Left forelimb (tissue), 1 donor: ENCODE data around the gene STX8.

Experiments used
- DNase-seq: peaks from one replicate; pipeline ENCODE4 v3.0.0-alpha.2; 2018; ENCODE audit warnings: low spot score

Gene STX8

DNA sequence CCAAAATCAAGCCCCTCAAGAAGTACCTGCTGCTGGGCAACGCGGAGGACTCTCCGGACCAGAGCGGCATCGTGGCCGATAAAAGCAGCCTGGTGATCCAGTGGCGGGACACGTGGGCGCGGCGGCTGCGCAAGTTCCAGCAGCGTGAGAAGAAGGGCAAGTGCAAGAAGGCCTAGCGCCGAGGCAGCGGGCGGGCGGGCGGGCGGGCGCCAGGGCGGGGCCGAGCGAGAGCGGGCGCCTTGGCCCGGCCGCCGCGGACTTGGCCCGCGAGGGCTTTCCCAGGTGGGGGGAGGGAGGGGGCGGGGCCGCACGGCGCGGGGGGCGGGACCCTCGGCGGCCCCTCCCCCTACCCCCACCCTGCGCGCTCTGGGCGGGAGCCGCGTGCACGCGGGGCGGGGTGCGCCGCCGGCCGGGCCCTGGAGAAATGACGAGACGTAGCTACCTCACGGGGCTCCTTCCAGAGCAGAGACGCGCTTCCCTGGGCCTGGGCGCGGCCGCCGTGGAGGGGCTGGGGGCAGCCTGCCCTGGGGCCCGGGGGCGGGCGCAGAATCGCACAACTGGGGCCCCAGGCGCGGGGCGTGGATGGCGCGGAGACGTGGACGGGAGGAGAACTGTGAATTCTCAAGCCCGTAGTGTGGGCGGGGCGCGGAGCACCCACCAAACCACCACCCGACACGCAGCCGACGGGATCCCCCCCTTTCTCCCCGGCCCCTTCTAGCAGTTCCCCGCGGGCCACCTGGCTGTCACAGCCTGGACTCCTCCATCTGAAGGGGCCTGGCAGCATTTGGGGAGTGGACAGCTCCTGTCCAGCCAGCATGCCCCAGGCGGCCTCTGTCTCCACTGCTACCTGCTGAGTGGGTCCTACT is 335.6 kb downstream of the STX8 start:
- peak; percentile 87 for DNase-seq

DNA sequence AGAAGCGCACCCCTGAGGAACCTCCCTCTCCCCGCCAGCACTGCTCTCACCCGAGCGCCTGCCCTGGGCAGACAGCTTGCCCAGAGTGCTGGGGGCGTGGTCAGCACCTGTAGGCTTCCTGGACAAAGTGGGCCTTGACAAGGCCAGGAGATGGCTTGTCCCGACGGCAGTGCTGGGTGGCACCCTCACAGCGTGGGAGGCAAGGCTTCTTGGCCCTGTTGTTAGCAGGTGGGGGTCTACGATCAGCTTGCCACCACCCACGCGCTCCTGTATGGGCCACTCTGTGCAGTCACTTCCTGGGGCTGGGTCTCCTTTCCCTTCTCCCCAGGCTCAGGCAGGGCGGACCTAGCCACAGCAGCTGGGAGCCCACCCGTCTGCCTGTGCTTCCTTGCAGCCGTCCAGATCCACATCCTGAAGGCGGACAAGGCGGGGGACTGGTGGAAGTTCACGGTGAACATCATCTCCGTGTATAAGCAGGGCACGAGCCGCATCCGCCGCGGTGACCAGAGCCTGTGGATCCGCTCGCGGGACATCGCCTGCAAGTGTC is 336.3 kb downstream of the STX8 start:
- no peak for DNase-seq

DNA sequence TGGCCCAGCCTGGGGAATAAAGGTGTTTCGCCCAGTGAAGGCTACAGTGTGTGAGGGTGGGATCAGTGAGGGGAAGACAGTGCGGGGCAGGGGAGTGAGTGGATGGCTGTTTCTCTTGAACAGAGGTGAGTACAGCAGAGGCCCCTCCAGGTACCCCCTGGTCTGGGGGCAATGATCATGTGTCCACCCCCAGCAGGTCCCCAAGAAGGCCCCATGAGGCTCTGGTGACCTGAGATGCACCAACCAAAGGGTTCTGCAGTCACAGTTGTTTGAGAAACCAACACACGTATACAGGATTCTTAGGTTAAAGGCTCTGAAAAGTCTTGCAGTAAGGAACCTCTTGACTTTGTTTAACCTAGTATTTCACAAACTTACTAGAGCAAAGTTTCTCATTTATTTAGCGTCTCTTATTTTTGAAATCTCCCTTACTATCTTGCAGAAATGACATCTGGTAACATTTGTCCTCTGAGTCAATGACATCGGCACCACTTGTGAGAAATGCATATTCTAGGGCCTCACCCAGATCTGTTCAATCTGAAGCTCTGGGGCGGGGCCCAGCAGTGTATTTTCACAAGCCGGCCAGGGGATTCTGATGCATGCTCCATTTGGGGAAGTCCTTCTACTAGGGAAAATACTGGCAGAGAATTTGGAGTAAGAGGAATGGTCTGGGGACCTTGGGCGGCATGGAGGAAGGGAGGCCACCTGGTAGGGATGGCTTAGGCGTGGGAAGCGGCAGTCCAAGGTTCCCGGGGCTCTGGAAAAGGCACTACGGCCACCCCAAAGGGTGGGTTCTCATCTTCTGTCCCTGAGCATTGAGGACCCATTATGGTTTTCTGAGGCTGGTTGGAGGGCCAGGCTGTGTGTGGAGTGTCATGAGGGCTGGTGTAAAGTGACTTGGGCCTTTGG is 337.0 kb downstream of the STX8 start:
- no peak for DNase-seq

- no peak for DNase-seq
These were observed 337.8 kb downstream of the STX8 start for GRCh38 chr17:9237661-9238301.

GRCh38 chr17:9237053-9237410 is 338.6 kb downstream of the STX8 start:
- no peak for DNase-seq

DNA sequence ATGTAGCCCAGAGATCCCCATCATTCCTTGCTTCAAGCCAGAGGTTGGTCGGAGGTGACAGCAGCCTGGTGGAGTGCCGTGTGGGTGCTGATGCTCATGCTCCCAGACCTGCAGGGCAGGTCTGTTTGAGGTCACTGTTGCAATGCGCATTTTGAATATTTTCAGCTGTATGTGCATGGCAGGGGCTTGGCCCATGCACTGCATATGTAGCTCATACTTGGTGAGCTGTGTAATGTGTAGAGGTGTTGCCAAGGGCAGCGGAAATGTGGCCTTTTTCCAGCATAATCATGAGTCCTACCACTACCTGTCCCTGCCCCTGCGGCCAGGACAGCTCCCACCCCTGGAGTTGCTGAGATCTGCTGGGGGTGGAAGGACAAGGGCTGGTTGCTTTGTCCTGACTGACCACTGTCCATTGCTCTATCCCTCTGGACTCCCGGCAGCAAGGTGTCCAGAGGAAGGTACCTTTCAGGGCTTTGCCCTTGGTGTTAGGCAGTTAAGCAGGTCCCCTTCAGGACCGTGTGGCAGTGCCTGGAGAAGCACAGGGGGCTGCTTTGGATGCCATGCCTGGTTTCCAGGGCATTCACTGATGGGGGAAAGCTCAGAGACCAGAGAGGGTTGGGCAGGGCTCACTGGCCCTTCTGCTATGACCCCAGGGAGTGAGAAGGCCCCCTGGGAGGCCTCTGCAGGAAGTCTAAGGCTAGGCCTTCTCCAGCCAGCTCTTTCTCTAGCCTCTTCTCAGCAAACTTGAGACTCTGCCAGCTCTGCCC is 339.2 kb downstream of the STX8 start:
- no peak for DNase-seq

- no peak for DNase-seq
These were observed 340.3 kb downstream of the STX8 start for GRCh38 chr17:9235346-9235745.

GRCh38 chr17:9234389-9234945 is 341.2 kb downstream of the STX8 start:
- DNase-seq = peak; percentile 65

DNA sequence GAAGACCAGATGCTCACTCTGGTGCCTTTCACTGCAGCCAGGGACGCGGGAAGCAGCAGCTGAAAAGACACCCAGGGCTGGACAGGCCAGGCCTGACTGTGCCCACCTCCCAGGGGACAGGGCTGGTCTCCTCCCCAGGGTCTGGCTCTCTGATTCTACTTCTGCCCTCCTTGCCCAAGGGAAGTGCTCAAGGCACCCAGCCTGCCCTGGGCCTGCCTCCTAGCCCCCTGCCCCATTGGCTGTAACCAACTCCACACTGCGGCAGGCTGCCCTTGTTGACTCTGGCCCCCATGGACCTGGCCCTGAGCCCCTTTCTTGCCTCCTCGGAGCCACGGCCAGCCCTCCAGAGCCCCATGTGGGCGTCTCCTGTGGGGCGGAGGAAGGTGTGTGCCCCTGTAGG is 341.9 kb downstream of the STX8 start:
- no peak for DNase-seq

- DNase-seq = no peak
These were observed 342.4 kb downstream of the STX8 start for GRCh38 chr17:9233271-9233599.

DNA sequence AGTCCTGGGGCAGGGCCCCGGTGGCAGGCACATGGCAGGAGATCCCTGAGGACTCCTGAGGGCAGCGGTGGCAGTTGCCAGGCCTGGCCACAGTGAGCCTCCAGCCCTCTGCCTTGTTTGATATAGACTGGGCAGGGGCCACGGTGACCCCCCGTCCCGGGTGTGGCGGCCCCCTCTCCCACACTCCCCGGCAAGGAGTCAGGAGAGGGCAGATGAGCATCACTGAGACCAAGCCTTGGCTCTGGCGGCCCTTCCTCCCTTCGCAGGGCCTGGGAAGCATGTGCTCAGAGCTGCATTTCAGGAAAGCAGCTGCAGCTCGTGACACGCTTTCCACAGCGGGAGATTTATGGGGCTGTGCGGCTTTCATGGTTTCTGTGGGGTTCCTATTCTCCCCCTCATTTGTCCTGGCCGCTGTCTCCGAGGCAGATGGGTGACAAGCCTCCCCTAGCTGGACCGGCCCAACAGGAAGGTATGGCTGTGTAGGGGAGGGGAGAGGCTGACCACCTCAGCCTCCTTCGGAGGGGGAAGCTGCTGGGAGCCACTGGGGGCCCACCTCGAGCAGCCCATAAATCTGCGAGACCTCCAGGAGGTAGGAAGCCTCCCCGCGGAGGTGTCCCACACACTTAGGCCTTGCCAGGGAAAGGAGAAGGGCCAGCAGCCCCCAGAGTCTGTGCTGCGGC is 342.9 kb downstream of the STX8 start:
- DNase-seq = no peak

GRCh38 chr17:9232155-9232475 is 343.5 kb downstream of the STX8 start:
- DNase-seq = no peak

DNA sequence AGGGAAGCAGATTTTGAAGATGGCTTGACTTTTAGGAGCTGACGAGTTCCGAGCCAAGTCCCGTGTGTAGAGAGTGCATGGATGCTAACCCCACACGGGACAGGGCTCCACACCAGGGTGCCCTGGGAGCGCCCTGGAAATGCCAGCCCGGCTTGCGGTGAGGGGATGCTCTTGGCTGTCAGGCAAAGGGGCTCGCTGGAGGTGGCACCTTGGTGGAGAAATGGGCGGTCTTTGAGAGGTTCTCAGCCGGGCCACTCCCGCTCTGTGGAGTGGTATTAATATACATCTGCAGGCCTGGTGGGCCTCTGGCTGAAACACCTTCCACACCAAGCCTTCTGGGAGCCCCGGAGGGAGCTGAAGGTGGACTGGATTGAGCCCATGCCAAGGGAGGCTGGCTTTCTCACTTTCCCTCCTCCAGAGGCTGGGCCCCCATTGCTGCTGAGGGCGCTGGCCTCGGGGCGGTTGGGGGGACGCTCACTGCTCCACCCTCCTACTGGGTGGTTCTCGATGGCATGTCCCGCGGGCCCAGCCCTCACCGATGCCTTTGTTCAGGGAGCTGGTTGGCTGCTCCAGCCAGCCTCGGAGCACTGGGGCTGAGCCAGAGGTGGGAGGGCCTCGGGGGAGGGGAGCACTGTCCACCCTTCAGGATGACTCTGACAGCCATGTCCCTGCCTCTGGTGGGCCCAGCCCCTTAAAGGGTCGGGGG is 344.0 kb downstream of the STX8 start:
- DNase-seq = no peak

DNA sequence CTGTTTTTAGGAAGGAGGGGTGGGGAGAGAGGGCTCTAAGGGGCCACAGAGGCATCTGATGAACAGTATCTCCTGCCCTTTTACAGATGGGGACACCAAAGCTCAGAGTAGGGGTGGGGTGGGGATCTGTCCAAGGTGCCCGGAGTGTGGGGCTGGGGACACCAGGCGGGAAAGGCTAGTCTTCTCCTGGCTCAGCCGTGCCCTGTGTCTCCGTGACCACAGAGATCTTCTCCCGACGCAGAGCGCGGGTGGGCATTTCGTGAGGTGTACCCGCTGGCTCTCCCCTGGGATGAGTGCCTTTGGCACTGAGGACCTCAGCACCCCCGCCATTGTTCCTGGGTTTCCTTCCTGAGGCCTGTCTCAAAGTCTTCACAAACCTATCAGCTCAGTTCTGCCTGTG is 344.8 kb downstream of the STX8 start:
- DNase-seq = no peak

DNA sequence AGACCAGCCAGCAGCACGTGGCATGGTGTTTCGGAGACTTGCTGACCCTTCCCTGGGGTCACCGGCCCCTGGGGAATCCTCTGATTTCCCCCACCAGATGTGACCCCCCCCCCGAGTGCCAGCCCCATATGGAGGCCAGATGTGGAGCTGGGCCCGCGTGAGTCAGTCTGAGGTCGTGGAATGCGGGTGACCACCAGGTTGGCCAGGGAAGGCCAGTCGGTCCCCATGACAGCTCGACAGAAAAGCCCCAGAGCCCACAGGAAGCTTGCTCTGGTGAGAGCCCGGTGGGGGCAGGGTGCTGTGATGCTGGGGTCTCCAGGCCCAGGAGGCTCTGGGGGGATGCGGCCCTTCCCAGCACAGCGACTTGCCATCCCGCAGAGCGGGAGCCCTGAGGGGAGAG is 345.3 kb downstream of the STX8 start:
- no peak for DNase-seq

GRCh38 chr17:9229826-9230201 is 345.8 kb downstream of the STX8 start:
- DNase-seq = no peak

GRCh38 chr17:9229160-9229825 is 346.3 kb downstream of the STX8 start:
- DNase-seq = no peak

DNA sequence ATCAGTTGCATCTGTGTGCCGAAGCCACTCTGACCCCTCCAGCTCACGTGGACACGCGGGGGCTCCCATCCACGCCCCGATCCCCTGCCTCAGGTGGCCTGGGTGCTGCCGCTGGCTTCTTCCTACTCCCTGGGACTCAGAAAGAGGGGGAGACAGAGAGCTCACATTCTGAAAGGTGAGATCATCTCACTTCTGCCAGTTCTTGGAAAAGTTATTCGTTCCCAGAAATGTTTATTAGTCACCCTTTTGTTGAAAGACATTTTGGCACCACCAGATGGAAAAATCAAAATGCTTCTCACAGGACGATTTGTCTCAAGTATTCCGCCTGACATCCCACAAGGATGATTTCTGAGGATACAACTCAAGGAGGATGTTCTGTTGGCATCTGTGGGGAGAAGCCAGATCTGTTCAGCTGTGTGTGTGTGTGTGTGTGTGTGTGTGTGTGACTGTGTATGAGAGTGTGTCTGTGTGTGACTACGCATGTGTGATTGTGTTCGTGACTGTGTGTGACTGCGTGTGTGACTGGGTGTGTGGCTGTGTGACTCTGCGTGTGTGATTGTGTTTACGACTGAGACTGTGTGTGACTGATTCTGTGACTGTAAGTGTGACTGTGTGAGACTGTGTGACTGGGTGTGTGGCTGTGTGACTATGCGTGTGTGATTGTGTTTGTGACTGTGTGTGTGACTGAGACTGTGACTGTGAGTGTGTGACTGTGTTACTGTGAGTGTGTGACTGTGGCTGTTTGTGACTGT is 347.0 kb downstream of the STX8 start:
- no peak for DNase-seq

GRCh38 chr17:9227819-9228407 is 347.7 kb downstream of the STX8 start:
- DNase-seq = no peak
